Astrocyte of the spinal cord (primary cell): Measurements from ENCODE around the gene CAVIN2.

ENCODE experiments used
- DNase-seq: peaks from one replicate; pipeline ENCODE4 v3.0.0; 2011; ENCODE audit warnings: low read depth, low spot score
- H3K4me3 ChIP-seq: 2 replicates; pipeline ENCODE4 v1.5.1; 2011; ENCODE audit warnings: low read depth, mild to moderate bottlenecking, low read length, moderate library complexity
- CTCF ChIP-seq: IDR thresholded peaks from 2 replicates; pipeline ENCODE4 v1.5.1; 2012; ENCODE audit warnings: low read depth, mild to moderate bottlenecking, low read length, inconsistent platforms
- in situ Hi-C: cut with HindIII; loops from 2 replicates; pipeline ENCODE4 v1.10.0; 2017; ENCODE audit warnings: low sequenced_read_pairs

The CAVIN2 gene

DNA sequence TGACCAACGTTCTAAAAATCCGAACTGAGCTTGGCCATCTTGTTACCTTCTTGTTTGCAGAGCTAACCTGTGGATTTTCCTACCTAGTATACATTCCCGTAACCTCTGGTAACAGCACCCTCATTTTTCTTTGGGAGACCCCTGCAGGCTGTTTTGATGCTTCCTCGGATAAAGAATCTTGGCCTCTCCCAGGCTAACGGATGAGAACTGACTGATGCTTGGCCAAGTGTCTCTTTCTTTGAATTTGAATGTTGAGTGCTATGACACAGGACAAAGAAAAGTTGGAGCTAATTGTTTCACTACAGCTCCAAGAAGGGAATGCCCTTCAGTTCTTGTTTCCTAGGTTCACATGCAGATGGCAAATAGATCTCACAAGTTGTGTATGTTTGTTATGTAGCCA lies 19.3 kb upstream of the CAVIN2 start:
- no peak for TF ChIP-seq CTCF
- in situ Hi-C loops, result no loop called here
- H3K4me3 ChIP-seq, result no peak overlapping the region
- no peak for DNase-seq

- peak; percentile 11 for DNase-seq
- no peak for TF ChIP-seq CTCF
- no peak overlapping the region for H3K4me3 ChIP-seq
- in situ Hi-C loops, result no loop called here
Observed at GRCh38 chr2:191864628-191865374, 17.9 kb upstream of the CAVIN2 start.

GRCh38 chr2:191863988-191864387 lies 17.1 kb upstream of the CAVIN2 start:
- peak; percentile 30 for DNase-seq
- no peak for TF ChIP-seq CTCF

DNA sequence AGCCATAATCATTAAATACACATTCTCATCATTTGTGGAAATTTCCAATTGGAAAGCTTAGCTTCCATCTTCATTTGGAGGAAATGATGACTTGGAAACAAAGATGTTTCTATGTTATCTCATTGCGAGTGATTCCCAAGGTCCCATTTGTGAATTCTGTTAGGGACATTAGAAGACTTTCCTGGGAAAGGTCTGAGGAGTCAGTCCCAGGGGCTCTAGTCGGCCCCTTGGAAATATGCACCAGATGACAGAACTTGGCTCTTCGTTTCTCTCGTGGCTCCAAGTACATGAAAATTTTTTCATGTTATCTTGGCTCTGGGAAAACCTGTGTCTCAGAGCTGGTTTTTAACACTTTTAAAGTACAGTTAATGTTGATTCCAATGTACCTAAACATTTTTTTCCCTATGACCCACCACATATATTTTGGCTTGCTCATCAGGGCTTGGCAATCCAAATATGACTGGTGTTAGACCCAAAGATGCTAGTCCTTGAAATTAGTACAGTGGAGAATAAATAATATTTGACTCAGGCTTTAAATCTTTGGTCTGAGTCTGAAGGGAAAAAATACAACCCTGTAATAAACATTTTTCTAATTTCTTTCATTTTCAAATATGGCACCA lies 15.4 kb upstream of the CAVIN2 start:
- H3K4me3 ChIP-seq, result no peak overlapping the region
- DNase-seq, result peak; percentile 16
- in situ Hi-C loops, result no loop called here
- TF ChIP-seq CTCF, result no peak

More at GRCh38 chr2:191863988-191864387, 17.1 kb upstream of the CAVIN2 start:
- in situ Hi-C loops, result no loop called here
- H3K4me3 ChIP-seq, result no peak overlapping the region

DNA sequence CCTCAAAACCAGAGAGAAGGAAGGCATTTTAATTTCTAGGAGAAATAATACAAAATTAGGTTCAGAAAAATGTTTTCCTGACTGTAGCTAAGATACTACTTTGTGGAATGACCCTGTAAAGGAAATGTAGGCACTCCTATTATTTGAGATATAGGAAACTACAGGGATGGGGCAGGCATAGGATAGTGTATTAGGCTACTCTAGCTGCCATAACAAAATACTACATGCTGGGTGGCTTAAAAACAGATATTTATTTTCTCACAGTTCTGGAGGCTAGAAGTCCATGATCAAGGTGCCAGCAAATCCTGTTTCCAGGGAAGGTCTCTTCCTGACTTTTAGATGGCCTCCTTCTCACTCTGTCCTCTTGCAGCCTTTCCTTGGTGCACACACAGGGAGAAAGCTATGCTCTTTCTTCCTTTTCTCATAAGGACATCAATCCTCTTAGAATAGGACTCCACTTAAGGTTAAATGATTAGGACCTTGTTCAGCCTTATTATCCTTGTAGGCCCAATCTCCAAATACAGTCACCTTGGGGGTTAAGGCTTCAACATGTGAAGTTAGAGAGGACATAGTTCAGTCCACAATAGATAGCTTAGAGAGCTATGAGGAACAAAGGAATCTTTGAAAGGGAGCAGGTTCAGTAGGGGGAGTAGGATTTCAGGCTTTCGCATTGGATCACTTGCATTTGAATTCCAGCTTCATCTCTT lies 14.0 kb upstream of the CAVIN2 start:
- in situ Hi-C loops, result no loop called here
- TF ChIP-seq CTCF, result no peak
- no peak for DNase-seq

DNA sequence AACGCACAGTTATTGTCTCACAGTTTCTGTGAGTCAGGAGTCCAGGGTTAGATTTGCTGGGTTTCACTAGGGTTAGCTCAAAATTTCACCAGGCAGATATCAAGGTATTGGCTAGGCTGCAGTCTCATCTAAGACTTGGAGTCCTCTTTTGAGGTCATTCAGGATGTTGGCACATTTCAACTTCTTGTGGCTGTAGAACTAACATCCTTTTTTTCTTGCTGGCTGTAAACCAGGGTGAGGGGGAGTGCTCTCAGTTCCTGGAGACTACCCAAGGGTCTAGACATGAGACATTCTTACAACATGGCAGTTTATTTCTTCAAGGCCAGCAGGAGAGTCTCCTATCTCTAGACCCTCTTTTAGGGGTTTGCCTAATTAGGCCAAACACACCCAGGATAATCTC lies 12.8 kb upstream of the CAVIN2 start:
- no peak for TF ChIP-seq CTCF
- in situ Hi-C loops, result no loop called here
- H3K4me3 ChIP-seq, result no peak overlapping the region
- DNase-seq, result no peak

More for the DNA sequence above, 14.0 kb upstream of the CAVIN2 start:
- H3K4me3 ChIP-seq, result no peak overlapping the region
